Measurements from ENCODE around the gene PAPPA.

PAPPA gene

GRCh38 chr9:116153765-116154333 lies at the start of gene PAPPA:
PAPPA (plus strand) TSS chr9:116153791; CDS start chr9:116154173, 382 bp downstream.
- CTCF ChIA-PET: no interaction called here
- DNase-seq (ENCODE audit: extremely low spot score): no peak
- no peak for TF ChIP-seq CTCF (IDR thresholded peaks at IDR 0.05; ENCODE audit: control extremely low read depth, extremely low read depth, low read depth, missing control alignments)
- POLR2A ChIA-PET: no interaction called here

- no peak for TF ChIP-seq CTCF (IDR thresholded peaks at IDR 0.05; ENCODE audit: control extremely low read depth, extremely low read depth, low read depth, missing control alignments)
- CTCF ChIA-PET: no interaction called here
- POLR2A ChIA-PET: no interaction called here
- DNase-seq (ENCODE audit: extremely low spot score): no peak
Measured at GRCh38 chr9:116103976-116104820, 49.4 kb upstream of the PAPPA start.

GRCh38 chr9:116112236-116112635 lies 41.4 kb upstream of the PAPPA start:
- CTCF ChIA-PET: no interaction called here
- no peak for DNase-seq (ENCODE audit: extremely low spot score)
- POLR2A ChIA-PET: no interaction called here
- TF ChIP-seq CTCF (IDR thresholded peaks at IDR 0.05; ENCODE audit: control extremely low read depth, extremely low read depth, low read depth, missing control alignments): no peak

- TF ChIP-seq CTCF (IDR thresholded peaks at IDR 0.05; ENCODE audit: control extremely low read depth, extremely low read depth, low read depth, missing control alignments): no peak
- no peak for DNase-seq (ENCODE audit: extremely low spot score)
- ChIA-PET CTCF (no interaction called here), POLR2A (no interaction called here)
Measured at GRCh38 chr9:116115761-116116353, 37.7 kb upstream of the PAPPA start.

- CTCF ChIA-PET: no interaction called here
- no peak for DNase-seq (ENCODE audit: extremely low spot score)
- TF ChIP-seq CTCF (IDR thresholded peaks at IDR 0.05; ENCODE audit: control extremely low read depth, extremely low read depth, low read depth, missing control alignments): no peak
- POLR2A ChIA-PET: no interaction called here
Measured at GRCh38 chr9:116116393-116116792, 37.2 kb upstream of the PAPPA start.

- ChIA-PET POLR2A (no interaction called here), CTCF (no interaction called here)
- no peak for DNase-seq (ENCODE audit: extremely low spot score)
- no peak for TF ChIP-seq CTCF (IDR thresholded peaks at IDR 0.05; ENCODE audit: control extremely low read depth, extremely low read depth, low read depth, missing control alignments)
Measured at GRCh38 chr9:116123171-116123570, 30.4 kb upstream of the PAPPA start.

Measured in GM10248 (cell line).